Measurements from ENCODE around the gene ADAMTS19.

Gene ADAMTS19

GRCh38 chr5:129716235-129716634 is 256.1 kb downstream of the ADAMTS19 start:
- no peak overlapping the region for H3K27ac ChIP-seq (ENCODE audit: low read depth, low read length)
- no peaks in the 10 kb centered on the region for H3K27me3 ChIP-seq (ENCODE audit: control insufficient read depth in 5 of 5, insufficient read depth in 4 of 5, low read length in 5 of 5)
- no peaks in the 10 kb centered on the region for H3K4me1 ChIP-seq (ENCODE audit: control insufficient read depth in 5 of 5, insufficient read depth in 5 of 5, low read length in 5 of 5)
- H3K9me3 ChIP-seq (ENCODE audit: control insufficient read depth in 5 of 5, low read length in 5 of 5) = no peaks in the 10 kb centered on the region
- H3K36me3 ChIP-seq (ENCODE audit: control insufficient read depth in 5 of 5, insufficient read depth in 5 of 5, low read length in 5 of 5) = no peaks in the 10 kb centered on the region
- H3K4me3 ChIP-seq (ENCODE audit: low read depth in 1 of 5, low read length in 5 of 5) = no peak overlapping the region
- H3K9ac ChIP-seq (ENCODE audit: low read length in 5 of 5) = no peak overlapping the region

GRCh38 chr5:129716651-129717050 is 256.6 kb downstream of the ADAMTS19 start:
- H3K9ac ChIP-seq (ENCODE audit: low read length in 5 of 5) = no peak overlapping the region
- no peaks in the 10 kb centered on the region for H3K9me3 ChIP-seq (ENCODE audit: control insufficient read depth in 5 of 5, low read length in 5 of 5)
- H3K27ac ChIP-seq (ENCODE audit: low read depth, low read length) = no peak overlapping the region
- no peaks in the 10 kb centered on the region for H3K36me3 ChIP-seq (ENCODE audit: control insufficient read depth in 5 of 5, insufficient read depth in 5 of 5, low read length in 5 of 5)
- no peaks in the 10 kb centered on the region for H3K27me3 ChIP-seq (ENCODE audit: control insufficient read depth in 5 of 5, insufficient read depth in 4 of 5, low read length in 5 of 5)
- H3K4me3 ChIP-seq (ENCODE audit: low read depth in 1 of 5, low read length in 5 of 5) = no peak overlapping the region
- H3K4me1 ChIP-seq (ENCODE audit: control insufficient read depth in 5 of 5, insufficient read depth in 5 of 5, low read length in 5 of 5) = no peaks in the 10 kb centered on the region

GRCh38 chr5:129717751-129718310 is 257.7 kb downstream of the ADAMTS19 start:
- Histone ChIP-seq H3K27ac (ENCODE audit: low read depth, low read length) (no peak overlapping the region), H3K4me1 (ENCODE audit: control insufficient read depth in 5 of 5, insufficient read depth in 5 of 5, low read length in 5 of 5) (no peaks in the 10 kb centered on the region), H3K36me3 (ENCODE audit: control insufficient read depth in 5 of 5, insufficient read depth in 5 of 5, low read length in 5 of 5) (no peaks in the 10 kb centered on the region), H3K9ac (ENCODE audit: low read length in 5 of 5) (peak overlapping the region in 1 of 5 donors; percentile 4), H3K27me3 (ENCODE audit: control insufficient read depth in 5 of 5, insufficient read depth in 4 of 5, low read length in 5 of 5) (no peaks in the 10 kb centered on the region), H3K9me3 (ENCODE audit: control insufficient read depth in 5 of 5, low read length in 5 of 5) (no peaks in the 10 kb centered on the region), H3K4me3 (ENCODE audit: low read depth in 1 of 5, low read length in 5 of 5) (no peak overlapping the region)

- Histone ChIP-seq H3K4me3 (ENCODE audit: low read depth in 1 of 5, low read length in 5 of 5) (no peak overlapping the region), H3K9me3 (ENCODE audit: control insufficient read depth in 5 of 5, low read length in 5 of 5) (no peaks in the 10 kb centered on the region), H3K36me3 (ENCODE audit: control insufficient read depth in 5 of 5, insufficient read depth in 5 of 5, low read length in 5 of 5) (no peaks in the 10 kb centered on the region), H3K27me3 (ENCODE audit: control insufficient read depth in 5 of 5, insufficient read depth in 4 of 5, low read length in 5 of 5) (no peaks in the 10 kb centered on the region), H3K4me1 (ENCODE audit: control insufficient read depth in 5 of 5, insufficient read depth in 5 of 5, low read length in 5 of 5) (no peaks in the 10 kb centered on the region), H3K9ac (ENCODE audit: low read length in 5 of 5) (no peak overlapping the region), H3K27ac (ENCODE audit: low read depth, low read length) (no peak overlapping the region)
Observed at GRCh38 chr5:129718471-129719090, 258.5 kb downstream of the ADAMTS19 start.

GRCh38 chr5:129724222-129724621 is 264.1 kb downstream of the ADAMTS19 start:
- Histone ChIP-seq H3K9ac (ENCODE audit: low read length in 5 of 5) (no peak overlapping the region), H3K4me1 (ENCODE audit: control insufficient read depth in 5 of 5, insufficient read depth in 5 of 5, low read length in 5 of 5) (no peaks in the 10 kb centered on the region), H3K36me3 (ENCODE audit: control insufficient read depth in 5 of 5, insufficient read depth in 5 of 5, low read length in 5 of 5) (no peaks in the 10 kb centered on the region), H3K9me3 (ENCODE audit: control insufficient read depth in 5 of 5, low read length in 5 of 5) (no peaks in the 10 kb centered on the region), H3K27ac (ENCODE audit: low read depth, low read length) (no peak overlapping the region), H3K4me3 (ENCODE audit: low read depth in 1 of 5, low read length in 5 of 5) (no peak overlapping the region), H3K27me3 (ENCODE audit: control insufficient read depth in 5 of 5, insufficient read depth in 4 of 5, low read length in 5 of 5) (no peaks in the 10 kb centered on the region)

GRCh38 chr5:129724647-129725046 is 264.5 kb downstream of the ADAMTS19 start:
- Histone ChIP-seq H3K4me1 (ENCODE audit: control insufficient read depth in 5 of 5, insufficient read depth in 5 of 5, low read length in 5 of 5) (no peaks in the 10 kb centered on the region), H3K9ac (ENCODE audit: low read length in 5 of 5) (no peak overlapping the region), H3K4me3 (ENCODE audit: low read depth in 1 of 5, low read length in 5 of 5) (no peak overlapping the region), H3K36me3 (ENCODE audit: control insufficient read depth in 5 of 5, insufficient read depth in 5 of 5, low read length in 5 of 5) (no peaks in the 10 kb centered on the region), H3K27me3 (ENCODE audit: control insufficient read depth in 5 of 5, insufficient read depth in 4 of 5, low read length in 5 of 5) (no peaks in the 10 kb centered on the region), H3K27ac (ENCODE audit: low read depth, low read length) (no peak overlapping the region), H3K9me3 (ENCODE audit: control insufficient read depth in 5 of 5, low read length in 5 of 5) (no peaks in the 10 kb centered on the region)

- Histone ChIP-seq H3K9ac (ENCODE audit: low read length in 5 of 5) (no peak overlapping the region), H3K4me3 (ENCODE audit: low read depth in 1 of 5, low read length in 5 of 5) (no peak overlapping the region), H3K27me3 (ENCODE audit: control insufficient read depth in 5 of 5, insufficient read depth in 4 of 5, low read length in 5 of 5) (no peaks in the 10 kb centered on the region), H3K36me3 (ENCODE audit: control insufficient read depth in 5 of 5, insufficient read depth in 5 of 5, low read length in 5 of 5) (no peaks in the 10 kb centered on the region), H3K9me3 (ENCODE audit: control insufficient read depth in 5 of 5, low read length in 5 of 5) (no peaks in the 10 kb centered on the region), H3K27ac (ENCODE audit: low read depth, low read length) (no peak overlapping the region), H3K4me1 (ENCODE audit: control insufficient read depth in 5 of 5, insufficient read depth in 5 of 5, low read length in 5 of 5) (no peaks in the 10 kb centered on the region)
Observed at GRCh38 chr5:129739773-129740172, 279.7 kb downstream of the ADAMTS19 start.

GRCh38 chr5:129743541-129744187 is 283.6 kb downstream of the ADAMTS19 start:
- Histone ChIP-seq H3K4me1 (ENCODE audit: control insufficient read depth in 5 of 5, insufficient read depth in 5 of 5, low read length in 5 of 5) (no peaks in the 10 kb centered on the region), H3K27me3 (ENCODE audit: control insufficient read depth in 5 of 5, insufficient read depth in 4 of 5, low read length in 5 of 5) (no peaks in the 10 kb centered on the region), H3K27ac (ENCODE audit: low read depth, low read length) (no peak overlapping the region), H3K9me3 (ENCODE audit: control insufficient read depth in 5 of 5, low read length in 5 of 5) (no peaks in the 10 kb centered on the region), H3K9ac (ENCODE audit: low read length in 5 of 5) (no peak overlapping the region), H3K4me3 (ENCODE audit: low read depth in 1 of 5, low read length in 5 of 5) (no peak overlapping the region), H3K36me3 (ENCODE audit: control insufficient read depth in 5 of 5, insufficient read depth in 5 of 5, low read length in 5 of 5) (no peaks in the 10 kb centered on the region)

- H3K4me1 ChIP-seq (ENCODE audit: control insufficient read depth in 5 of 5, insufficient read depth in 5 of 5, low read length in 5 of 5) = no peaks in the 10 kb centered on the region
- H3K9me3 ChIP-seq (ENCODE audit: control insufficient read depth in 5 of 5, low read length in 5 of 5) = no peaks in the 10 kb centered on the region
- H3K36me3 ChIP-seq (ENCODE audit: control insufficient read depth in 5 of 5, insufficient read depth in 5 of 5, low read length in 5 of 5) = no peaks in the 10 kb centered on the region
- H3K4me3 ChIP-seq (ENCODE audit: low read depth in 1 of 5, low read length in 5 of 5) = no peak overlapping the region
- no peak overlapping the region for H3K9ac ChIP-seq (ENCODE audit: low read length in 5 of 5)
- no peak overlapping the region for H3K27ac ChIP-seq (ENCODE audit: low read depth, low read length)
- H3K27me3 ChIP-seq (ENCODE audit: control insufficient read depth in 5 of 5, insufficient read depth in 4 of 5, low read length in 5 of 5) = no peaks in the 10 kb centered on the region
Observed at GRCh38 chr5:129745997-129746396, 285.9 kb downstream of the ADAMTS19 start.

- H3K36me3 ChIP-seq (ENCODE audit: control insufficient read depth in 5 of 5, insufficient read depth in 5 of 5, low read length in 5 of 5) = no peaks in the 10 kb centered on the region
- H3K4me1 ChIP-seq (ENCODE audit: control insufficient read depth in 5 of 5, insufficient read depth in 5 of 5, low read length in 5 of 5) = no peaks in the 10 kb centered on the region
- H3K9ac ChIP-seq (ENCODE audit: low read length in 5 of 5) = no peak overlapping the region
- no peaks in the 10 kb centered on the region for H3K27me3 ChIP-seq (ENCODE audit: control insufficient read depth in 5 of 5, insufficient read depth in 4 of 5, low read length in 5 of 5)
- no peak overlapping the region for H3K27ac ChIP-seq (ENCODE audit: low read depth, low read length)
- H3K4me3 ChIP-seq (ENCODE audit: low read depth in 1 of 5, low read length in 5 of 5) = no peak overlapping the region
- no peaks in the 10 kb centered on the region for H3K9me3 ChIP-seq (ENCODE audit: control insufficient read depth in 5 of 5, low read length in 5 of 5)
Observed at GRCh38 chr5:129746876-129747275, 286.8 kb downstream of the ADAMTS19 start.
